Measurements from ENCODE around the gene PFKL.
A peak's percentile ranks its signal among the peaks of the same experiment; 100 is the strongest.

GRCh38 chr21:44353191-44353970 is 53.5 kb downstream of the PFKL start, which contains the start of gene TRPM2:
- TF ChIP-seq CEBPB (IDR thresholded peaks at IDR 0.05) (peak; percentile 45; the same call in 1 of the 2 replicates), RAD21 (IDR thresholded peaks at IDR 0.05; ENCODE audit: low read depth) (no peak), CREB1 (IDR thresholded peaks at IDR 0.05; ENCODE audit: low read depth) (no peak), NFIC (IDR thresholded peaks at IDR 0.05) (no peak), EGR1 (IDR thresholded peaks at IDR 0.05) (no peak), ZBTB7A (IDR thresholded peaks at IDR 0.05; ENCODE audit: low read depth) (no peak)
- TF ChIP-seq, protein P1, sequence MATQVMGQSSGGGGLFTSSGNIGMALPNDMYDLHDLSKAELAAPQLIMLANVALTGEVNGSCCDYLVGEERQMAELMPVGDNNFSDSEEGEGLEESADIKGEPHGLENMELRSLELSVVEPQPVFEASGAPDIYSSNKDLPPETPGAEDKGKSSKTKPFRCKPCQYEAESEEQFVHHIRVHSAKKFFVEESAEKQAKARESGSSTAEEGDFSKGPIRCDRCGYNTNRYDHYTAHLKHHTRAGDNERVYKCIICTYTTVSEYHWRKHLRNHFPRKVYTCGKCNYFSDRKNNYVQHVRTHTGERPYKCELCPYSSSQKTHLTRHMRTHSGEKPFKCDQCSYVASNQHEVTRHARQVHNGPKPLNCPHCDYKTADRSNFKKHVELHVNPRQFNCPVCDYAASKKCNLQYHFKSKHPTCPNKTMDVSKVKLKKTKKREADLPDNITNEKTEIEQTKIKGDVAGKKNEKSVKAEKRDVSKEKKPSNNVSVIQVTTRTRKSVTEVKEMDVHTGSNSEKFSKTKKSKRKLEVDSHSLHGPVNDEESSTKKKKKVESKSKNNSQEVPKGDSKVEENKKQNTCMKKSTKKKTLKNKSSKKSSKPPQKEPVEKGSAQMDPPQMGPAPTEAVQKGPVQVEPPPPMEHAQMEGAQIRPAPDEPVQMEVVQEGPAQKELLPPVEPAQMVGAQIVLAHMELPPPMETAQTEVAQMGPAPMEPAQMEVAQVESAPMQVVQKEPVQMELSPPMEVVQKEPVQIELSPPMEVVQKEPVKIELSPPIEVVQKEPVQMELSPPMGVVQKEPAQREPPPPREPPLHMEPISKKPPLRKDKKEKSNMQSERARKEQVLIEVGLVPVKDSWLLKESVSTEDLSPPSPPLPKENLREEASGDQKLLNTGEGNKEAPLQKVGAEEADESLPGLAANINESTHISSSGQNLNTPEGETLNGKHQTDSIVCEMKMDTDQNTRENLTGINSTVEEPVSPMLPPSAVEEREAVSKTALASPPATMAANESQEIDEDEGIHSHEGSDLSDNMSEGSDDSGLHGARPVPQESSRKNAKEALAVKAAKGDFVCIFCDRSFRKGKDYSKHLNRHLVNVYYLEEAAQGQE (IDR thresholded peaks at IDR 0.05; ENCODE audit: low read depth) = no peak
- TF ChIP-seq, protein P2, sequence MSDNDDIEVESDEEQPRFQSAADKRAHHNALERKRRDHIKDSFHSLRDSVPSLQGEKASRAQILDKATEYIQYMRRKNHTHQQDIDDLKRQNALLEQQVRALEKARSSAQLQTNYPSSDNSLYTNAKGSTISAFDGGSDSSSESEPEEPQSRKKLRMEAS (IDR thresholded peaks at IDR 0.05) = no peak
